NCI-H510A treated with DMSO at 0.1 percent for 48 hours (cell line): ENCODE measurements around the gene FAM111A.

Experiments used
- DNase-seq: peaks from one replicate; lab custom pipeline; 2025; lab: John Stamatoyannopoulos, UW

The FAM111A gene

DNA sequence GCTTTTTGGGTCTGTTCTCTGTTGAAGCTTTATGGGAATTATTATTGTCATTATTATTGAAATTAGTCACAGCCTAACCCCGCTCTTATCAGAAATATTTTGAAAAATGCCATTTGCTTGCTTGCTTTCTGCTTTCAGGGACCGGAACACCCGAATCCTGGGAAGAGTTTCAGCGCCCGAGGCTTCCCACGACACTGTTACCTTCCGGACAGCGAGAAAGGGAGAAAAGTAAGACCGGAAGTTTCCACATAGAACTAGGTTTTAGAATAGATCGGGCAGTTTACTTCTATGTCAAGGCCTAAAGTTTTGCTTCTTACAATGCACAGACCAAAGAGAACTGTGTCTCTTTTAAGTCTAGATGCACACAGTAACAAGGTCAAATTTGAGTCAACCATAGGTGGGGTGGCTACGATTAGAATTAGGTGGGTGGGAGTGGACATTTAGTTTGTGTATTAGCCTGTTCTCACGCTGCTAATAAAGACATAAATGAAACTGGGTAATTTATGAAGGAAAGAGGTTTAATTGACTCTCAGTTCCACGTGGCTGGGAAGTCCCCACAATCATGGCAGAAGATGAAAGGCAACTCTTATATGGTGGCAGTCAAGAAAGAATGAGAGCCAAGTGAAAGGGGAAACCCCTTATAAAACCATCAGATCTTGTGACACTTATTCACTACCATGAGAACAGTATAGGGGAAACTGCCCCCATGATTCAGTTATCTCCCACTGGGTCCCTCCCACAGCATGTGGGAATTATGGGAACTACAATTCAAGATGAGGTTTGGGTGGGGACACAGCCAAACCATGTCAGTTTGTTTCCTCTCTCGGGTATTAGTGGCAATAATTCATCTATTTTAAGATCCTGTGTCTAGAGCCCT lies 57.1 kb downstream of the FAM111A start:
- DNase-seq, result no peak

DNA sequence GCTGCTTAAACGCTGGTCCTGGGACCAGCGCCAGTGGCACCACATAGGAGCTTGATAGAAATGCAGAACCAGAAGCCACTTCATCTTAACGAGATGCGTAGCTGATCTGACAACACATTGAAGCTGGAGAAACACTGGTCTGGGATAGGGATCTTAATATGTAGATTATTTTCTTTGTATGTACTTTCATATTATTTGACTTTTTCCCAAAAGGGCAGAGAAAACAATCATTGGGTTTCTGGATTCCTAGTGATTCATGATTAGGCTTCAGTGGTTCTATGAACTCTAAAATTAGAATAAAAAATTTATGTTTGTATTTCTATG lies 57.7 kb downstream of the FAM111A start:
- no peak for DNase-seq

GRCh38 chr11:59201353-59201752 lies 58.7 kb downstream of the FAM111A start:
- no peak for DNase-seq
